NCI-H187 treated with DMSO at 0.1 percent for 48 hours (cell line): ENCODE measurements around the gene GDPGP1.
"Not testable (repeated sequence)": the region's sequence is repeated elsewhere in the genome, so short reads cannot be mapped to it uniquely, and the experiment has no call there.

ENCODE experiments used
- DNase-seq: peaks from one replicate; lab custom pipeline; 2025; lab: John Stamatoyannopoulos, UW

Gene GDPGP1

GRCh38 chr15:90261811-90262210, 27.8 kb downstream of the GDPGP1 start:
- DNase-seq: no peak

DNA sequence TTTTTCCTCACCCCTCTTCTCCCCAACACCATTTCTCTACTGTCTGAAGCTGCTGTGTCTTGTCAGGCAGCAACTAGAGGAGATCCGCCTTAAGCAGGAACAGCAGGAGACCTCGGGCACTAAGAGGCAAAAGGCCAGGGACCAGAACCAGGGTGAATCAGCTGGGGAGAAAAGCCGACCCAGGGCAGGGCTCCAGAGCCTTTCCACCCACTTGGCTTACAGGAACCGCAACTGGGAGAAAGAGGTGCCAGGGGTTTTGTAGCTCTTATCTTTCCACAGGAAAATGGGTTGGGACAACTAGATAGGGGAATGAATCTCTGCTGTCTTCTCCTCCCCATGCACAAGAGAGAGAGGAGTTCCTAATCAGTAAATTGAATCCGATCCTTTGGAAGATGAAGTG, 28.4 kb downstream of the GDPGP1 start:
- no peak for DNase-seq

- no peak for DNase-seq
Observed at GRCh38 chr15:90264671-90265070, 30.7 kb downstream of the GDPGP1 start.

DNA sequence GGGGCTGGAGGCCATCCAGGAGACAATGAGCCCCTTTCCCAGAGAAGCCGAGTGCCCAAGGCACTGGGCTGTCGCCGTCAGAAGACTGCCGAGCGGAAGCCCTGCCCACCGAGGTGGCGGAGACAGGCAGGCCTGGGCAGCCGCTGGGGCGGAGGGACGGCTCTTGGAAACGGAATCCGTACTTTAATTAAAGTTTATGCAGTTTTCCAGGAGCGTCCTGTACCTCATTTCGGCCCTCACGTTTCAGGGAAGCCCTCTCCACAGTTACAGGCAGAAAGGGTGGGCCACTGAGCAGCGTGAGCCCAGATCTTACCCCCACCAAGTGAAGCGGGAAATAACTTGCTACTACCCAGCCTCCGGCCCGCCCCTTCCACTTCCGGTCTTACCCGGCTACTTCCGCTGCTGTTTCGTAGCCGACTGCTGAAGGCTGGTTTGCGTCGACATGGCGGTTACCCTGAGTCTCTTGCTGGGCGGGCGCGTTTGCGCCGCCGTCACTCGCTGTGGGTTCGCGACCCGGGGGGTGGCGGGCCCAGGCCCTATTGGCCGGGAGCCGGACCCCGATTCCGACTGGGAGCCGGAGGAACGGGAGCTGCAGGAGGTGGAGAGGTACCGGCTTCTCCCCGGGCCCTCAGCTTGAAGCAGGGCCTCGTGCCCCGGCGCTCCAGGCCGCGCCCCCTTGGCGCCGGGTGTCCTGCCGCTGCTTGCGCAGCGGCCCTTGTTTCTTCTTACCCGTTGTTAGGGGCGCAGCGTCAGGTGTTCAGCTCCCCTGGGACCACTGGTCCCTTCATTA, 31.5 kb downstream of the GDPGP1 start, which contains the start of gene NGRN:
Gene NGRN (plus strand): TSS at position 402 of the 790 bp plus-strand sequence. CDS start 41 bp downstream, at position 443.
- peak; percentile 42 for DNase-seq

DNA sequence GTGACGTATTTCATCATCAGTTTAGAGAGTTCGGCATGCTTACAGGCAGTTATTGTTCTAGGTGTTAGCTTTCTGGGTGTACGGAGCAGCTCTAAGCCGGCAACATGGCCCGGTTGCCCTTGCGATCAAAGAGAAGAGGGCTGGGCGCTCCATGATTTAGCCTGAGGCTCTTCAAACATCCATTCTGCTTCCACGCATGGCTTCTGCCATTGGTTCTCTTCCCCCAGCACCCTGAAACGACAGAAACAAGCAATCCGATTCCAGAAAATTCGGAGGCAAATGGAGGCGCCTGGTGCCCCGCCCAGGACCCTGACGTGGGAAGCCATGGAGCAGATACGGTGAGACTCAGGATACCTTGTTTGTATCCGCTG, 32.0 kb downstream of the GDPGP1 start:
- DNase-seq: no peak

- DNase-seq: no peak
Observed at GRCh38 chr15:90266485-90266884, 32.5 kb downstream of the GDPGP1 start.

DNA sequence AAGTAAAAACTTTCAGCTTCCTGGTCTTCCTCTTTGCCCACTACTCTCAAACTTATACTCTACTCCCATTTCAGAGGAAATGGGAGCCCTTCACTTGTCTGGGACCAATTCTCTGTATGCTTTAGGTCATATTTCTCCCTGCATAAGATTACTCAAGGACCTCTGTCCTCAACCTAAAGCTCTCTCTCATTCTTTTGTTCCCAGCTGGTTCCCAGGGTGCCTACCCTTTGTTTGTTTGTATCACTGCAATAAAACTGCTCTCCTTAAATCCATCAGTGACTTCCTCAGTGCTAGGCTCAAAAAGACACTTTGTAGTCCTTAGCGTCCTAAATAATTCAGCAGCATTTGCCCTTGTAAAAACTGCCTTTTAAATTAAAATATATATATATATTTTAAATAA, 34.4 kb downstream of the GDPGP1 start:
- DNase-seq: peak; percentile 22

DNA sequence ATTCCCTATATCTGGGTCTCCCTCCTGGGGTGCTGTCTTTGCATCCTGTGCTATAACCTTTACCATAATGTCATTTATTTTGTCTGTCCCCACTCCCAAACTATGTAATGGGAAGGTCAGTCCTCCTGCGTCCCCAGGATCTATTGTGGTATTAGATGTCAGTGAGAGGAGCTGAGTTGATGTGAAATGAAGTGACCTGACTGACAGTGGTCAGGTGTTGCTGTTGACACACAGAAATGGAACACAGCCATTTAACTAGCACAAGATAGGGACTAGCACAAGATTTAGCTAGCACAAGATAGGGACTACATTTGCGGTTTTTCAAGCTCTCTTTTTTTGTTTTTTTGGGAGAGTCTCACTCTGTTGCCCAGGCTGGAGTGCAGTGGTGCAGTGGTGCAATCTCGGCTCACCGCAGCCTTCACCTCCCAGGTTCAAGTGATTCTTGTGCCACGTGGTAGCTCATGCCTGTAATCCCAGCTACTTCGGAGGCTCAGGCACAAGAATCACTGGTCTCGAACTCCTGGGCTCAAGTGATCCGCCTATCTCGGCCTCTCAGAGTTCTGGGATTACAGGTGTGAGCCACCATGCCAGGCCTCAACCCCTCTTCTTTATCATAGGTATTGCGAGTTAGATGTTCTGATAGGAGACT, 36.6 kb downstream of the GDPGP1 start:
- DNase-seq: no peak

- no peak for DNase-seq
Observed at GRCh38 chr15:90271459-90272166, 37.6 kb downstream of the GDPGP1 start.

DNA sequence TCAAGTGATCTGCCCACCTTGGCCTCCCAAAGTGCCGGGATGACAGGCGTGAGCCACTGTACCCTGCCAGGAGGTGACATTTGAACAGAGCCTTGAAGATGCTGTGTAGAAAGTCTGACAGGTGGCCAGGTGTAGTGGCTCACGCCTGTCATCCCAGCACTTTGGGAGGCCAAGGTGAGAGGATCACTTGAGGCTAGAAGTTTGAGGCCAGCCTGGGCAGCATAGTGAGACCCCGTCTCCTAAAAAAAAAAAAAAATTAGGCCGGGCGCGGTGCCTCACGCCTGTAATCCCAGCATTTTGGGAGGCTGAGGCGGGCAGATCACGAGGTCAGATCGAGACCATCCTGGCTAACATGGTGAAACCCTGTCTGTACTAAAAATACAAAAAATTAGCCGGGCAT, 44.5 kb downstream of the GDPGP1 start:
- not testable (repeated sequence) for DNase-seq

DNA sequence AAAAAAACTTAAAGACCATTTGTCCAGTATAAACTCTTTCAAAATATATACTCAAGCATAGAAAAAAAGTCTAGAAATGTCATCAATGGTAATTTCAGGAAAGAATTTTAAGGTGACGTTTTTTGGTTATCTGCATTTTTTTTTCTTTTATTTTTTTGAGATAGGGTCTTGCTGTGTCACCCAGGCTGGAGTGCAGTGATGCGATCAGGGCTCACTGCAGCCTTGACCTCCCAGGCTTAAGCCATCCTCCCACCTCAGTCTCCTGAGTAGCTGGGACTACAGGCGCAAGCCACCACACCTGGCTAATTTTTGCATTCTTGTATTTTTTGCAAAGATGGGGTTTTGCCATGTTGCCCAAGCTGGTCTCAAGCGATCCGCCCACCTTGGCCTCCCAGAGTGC, 46.7 kb downstream of the GDPGP1 start:
- DNase-seq: not testable (repeated sequence)

DNA sequence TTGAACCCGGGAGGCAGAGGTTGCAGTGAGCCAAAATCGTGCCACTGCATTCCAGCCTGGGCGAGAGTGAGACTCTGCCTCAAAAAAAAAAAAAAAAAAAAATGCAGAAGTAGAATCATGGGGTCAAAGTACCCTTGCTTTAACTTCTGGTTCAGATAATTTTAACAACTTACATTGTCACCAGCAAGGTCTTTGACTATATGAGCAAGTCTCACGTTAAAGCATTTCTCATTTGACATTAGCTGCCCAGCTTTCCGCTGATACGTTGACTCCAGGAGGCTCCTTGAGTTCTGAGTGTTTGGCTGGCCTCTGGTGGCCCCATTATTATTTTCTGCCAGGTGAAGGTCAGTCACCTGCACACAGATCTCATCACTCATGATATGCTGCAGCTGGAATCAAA, 47.6 kb downstream of the GDPGP1 start:
- not testable (repeated sequence) for DNase-seq

DNA sequence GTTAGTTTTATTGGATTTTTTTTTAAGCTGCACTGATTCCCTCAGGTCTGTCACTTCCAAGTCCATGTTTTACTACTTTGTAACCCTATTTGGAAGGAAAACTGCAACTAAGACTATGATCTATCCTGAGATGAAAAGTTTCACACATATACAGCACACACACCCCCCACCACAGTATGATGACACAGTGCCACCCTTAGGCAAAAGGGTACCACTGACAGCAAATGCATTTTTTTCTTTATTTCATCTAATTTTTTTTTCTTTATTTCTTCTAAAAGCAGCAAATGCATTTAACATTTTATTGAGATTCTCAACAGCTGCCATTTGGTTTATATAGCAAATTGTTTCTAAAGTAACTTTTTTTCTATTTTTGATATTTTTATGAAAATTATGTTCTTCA, 52.7 kb downstream of the GDPGP1 start:
- DNase-seq: no peak

- DNase-seq: no peak
Observed at GRCh38 chr15:90287101-90287500, 53.1 kb downstream of the GDPGP1 start.

DNA sequence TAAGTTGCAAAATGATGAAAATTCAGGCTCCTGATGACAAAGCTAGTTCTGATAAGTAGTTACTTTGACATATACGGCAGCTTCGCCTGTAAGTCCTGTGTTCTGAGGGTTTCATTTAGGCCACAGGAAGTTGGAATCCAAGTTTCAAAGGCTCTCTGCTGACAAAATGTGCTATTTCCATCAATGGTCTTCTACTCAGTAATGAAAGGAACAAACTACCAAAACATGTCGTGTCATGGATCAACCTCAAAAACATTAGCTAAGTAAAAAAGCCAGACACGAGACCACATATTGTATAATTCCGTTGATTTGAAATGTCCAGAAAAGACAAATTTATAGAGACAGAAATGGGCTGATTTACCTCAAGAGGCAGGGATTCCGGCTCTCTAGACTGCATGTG, 53.9 kb downstream of the GDPGP1 start:
- DNase-seq: no peak

GRCh38 chr15:90291679-90292356, 57.8 kb downstream of the GDPGP1 start:
- peak; percentile 54 for DNase-seq

- DNase-seq: peak; percentile 15
Observed at GRCh38 chr15:90293040-90293810, 59.2 kb downstream of the GDPGP1 start.

DNA sequence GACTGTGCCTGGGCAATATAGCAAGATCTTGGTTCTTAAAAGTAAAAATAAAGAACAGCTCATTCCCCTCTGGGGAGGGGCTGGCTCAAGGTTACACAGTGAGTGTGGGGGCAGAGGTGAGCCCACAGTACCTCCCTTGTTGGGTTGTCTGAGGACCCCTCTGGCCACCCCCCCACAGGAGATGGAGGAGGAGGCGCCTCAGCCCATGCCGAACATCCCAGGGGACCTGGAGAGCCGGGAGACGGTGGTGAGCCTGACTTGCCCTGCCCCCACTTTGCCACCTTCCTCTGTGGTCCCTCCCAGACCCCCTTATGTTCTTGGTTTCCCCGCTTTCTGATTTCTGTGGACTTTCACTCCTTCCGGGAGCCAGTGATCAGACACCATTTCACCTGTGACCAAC, 60.1 kb downstream of the GDPGP1 start:
- DNase-seq: no peak

DNA sequence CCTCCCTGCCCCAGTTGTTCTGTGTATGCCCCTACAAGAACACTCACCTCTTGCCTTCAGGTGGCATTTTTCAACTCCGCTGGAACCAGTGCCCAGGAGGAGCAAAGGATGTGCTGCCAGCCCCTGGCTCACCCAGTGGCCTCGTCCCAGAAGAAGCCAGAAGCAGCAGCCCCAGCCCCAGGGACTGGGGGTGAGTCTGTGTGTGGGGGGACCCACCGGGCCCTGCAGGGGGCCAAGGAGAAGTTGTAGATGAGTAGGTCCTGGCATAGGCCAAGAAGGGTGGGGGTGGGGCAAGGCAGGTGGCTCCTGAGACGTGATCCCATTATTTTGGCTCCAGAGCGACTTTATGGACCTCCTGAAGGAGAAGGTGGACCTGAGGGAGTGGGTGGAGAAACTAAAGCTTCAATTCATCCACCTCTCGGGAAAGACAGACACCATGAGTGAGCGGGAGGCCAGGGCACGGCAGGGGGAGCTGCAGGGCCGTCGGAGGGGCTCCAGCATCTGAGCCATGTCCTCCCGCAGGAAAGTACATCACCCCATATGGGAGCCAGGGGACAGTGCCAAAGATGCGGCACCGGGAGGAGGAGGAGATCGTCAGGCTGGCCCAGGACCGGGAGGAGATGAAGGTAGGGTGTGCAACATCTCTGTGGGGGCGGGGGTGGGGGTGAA, 60.7 kb downstream of the GDPGP1 start:
- DNase-seq: no peak

- no peak for DNase-seq
Observed at GRCh38 chr15:90295270-90295648, 61.2 kb downstream of the GDPGP1 start.
